ENCODE results near the gene FHIT. TPM values are rescaled to one million over a fixed set of nuclear protein-coding genes. Genes with fewer than 3 reads are reported as not detected.

Gene FHIT
- total and polyA plus RNA-seq, 2 experiments from 2014 or later: 0.22 to 0.90 TPM

- WGBS, 2 experiments (ENCODE audit: low coverage in 1 of 2, low lambda C conversion rate in 2 of 2, missing lambda C conversion rate in 2 of 2): 66% methylated on average over 8 of the region's 8 CpGs
- H3K27ac ChIP-seq: no peak overlapping the region
- no peak overlapping the region for H3K9ac ChIP-seq
- no peaks in the 10 kb centered on the region for H3K9me2 ChIP-seq (ENCODE audit: insufficient read depth)
- H3K4me3 ChIP-seq: no peak overlapping the region
- H2AFZ ChIP-seq: no peak overlapping the region
- in situ Hi-C loops (cut with MboI): no loop called here
- H3K4me1 ChIP-seq (ENCODE audit: insufficient read depth): no peaks in the 10 kb centered on the region
- H3K27me3 ChIP-seq (replicated peaks; ENCODE audit: insufficient read depth): no peaks in the 10 kb centered on the region
- no peaks in the 10 kb centered on the region for H4K20me1 ChIP-seq (ENCODE audit: insufficient read depth)
- H3K4me2 ChIP-seq (ENCODE audit: unreplicated experiment): no peak overlapping the region
- no peaks in the 10 kb centered on the region for H3K36me3 ChIP-seq (ENCODE audit: low read depth)
- no peak for DNase-seq
- H3K79me2 ChIP-seq (ENCODE audit: insufficient read depth): no peaks in the 10 kb centered on the region
- H3F3A ChIP-seq (ENCODE audit: insufficient read depth): no peaks in the 10 kb centered on the region
- TF ChIP-seq EZH2phosphoT487 (IDR thresholded peaks at IDR 0.05; ENCODE audit: insufficient read depth, low read depth) (no peak), EZH2 (IDR thresholded peaks at IDR 0.05; ENCODE audit: insufficient read depth, poor library complexity, severe bottlenecking) (no peak)
- no peaks in the 10 kb centered on the region for H3K9me3 ChIP-seq (ENCODE audit: low read depth)
Measured at GRCh38 chr3:60514866-60515265, 736.4 kb downstream of the FHIT start.

GRCh38 chr3:60514085-60514649 lies 737.1 kb downstream of the FHIT start:
- in situ Hi-C loops (cut with MboI): no loop called here
- Histone ChIP-seq H3K27me3 (replicated peaks; ENCODE audit: insufficient read depth) (no peaks in the 10 kb centered on the region), H3K27ac (no peak overlapping the region), H3K4me2 (ENCODE audit: unreplicated experiment) (no peak overlapping the region), H3F3A (ENCODE audit: insufficient read depth) (no peaks in the 10 kb centered on the region), H4K20me1 (ENCODE audit: insufficient read depth) (no peaks in the 10 kb centered on the region), H3K36me3 (ENCODE audit: low read depth) (no peaks in the 10 kb centered on the region), H3K9ac (no peak overlapping the region), H3K9me2 (ENCODE audit: insufficient read depth) (no peaks in the 10 kb centered on the region), H3K4me1 (ENCODE audit: insufficient read depth) (no peaks in the 10 kb centered on the region), H3K9me3 (ENCODE audit: low read depth) (no peaks in the 10 kb centered on the region), H3K4me3 (no peak overlapping the region), H3K79me2 (ENCODE audit: insufficient read depth) (no peaks in the 10 kb centered on the region), H2AFZ (no peak overlapping the region)
- TF ChIP-seq EZH2phosphoT487 (IDR thresholded peaks at IDR 0.05; ENCODE audit: insufficient read depth, low read depth) (no peak), EZH2 (IDR thresholded peaks at IDR 0.05; ENCODE audit: insufficient read depth, poor library complexity, severe bottlenecking) (no peak)
- no peak for DNase-seq
- 53% methylated on average over 9 of the region's 9 CpGs for WGBS, 2 experiments (ENCODE audit: low coverage in 1 of 2, low lambda C conversion rate in 2 of 2, missing lambda C conversion rate in 2 of 2)

GRCh38 chr3:60513241-60513640 lies 738.0 kb downstream of the FHIT start:
- Histone ChIP-seq H3K9me2 (ENCODE audit: insufficient read depth) (no peaks in the 10 kb centered on the region), H3K27me3 (replicated peaks; ENCODE audit: insufficient read depth) (no peaks in the 10 kb centered on the region), H3K27ac (no peak overlapping the region), H3K4me1 (ENCODE audit: insufficient read depth) (no peaks in the 10 kb centered on the region), H3F3A (ENCODE audit: insufficient read depth) (no peaks in the 10 kb centered on the region), H3K9ac (no peak overlapping the region), H2AFZ (no peak overlapping the region), H4K20me1 (ENCODE audit: insufficient read depth) (no peaks in the 10 kb centered on the region), H3K4me2 (ENCODE audit: unreplicated experiment) (no peak overlapping the region), H3K4me3 (no peak overlapping the region), H3K79me2 (ENCODE audit: insufficient read depth) (no peaks in the 10 kb centered on the region), H3K9me3 (ENCODE audit: low read depth) (no peaks in the 10 kb centered on the region), H3K36me3 (ENCODE audit: low read depth) (no peaks in the 10 kb centered on the region)
- in situ Hi-C loops (cut with MboI): no loop called here
- TF ChIP-seq EZH2 (IDR thresholded peaks at IDR 0.05; ENCODE audit: insufficient read depth, poor library complexity, severe bottlenecking) (no peak), EZH2phosphoT487 (IDR thresholded peaks at IDR 0.05; ENCODE audit: insufficient read depth, low read depth) (no peak)
- DNase-seq: no peak

- H3K4me2 ChIP-seq (ENCODE audit: unreplicated experiment): no peak overlapping the region
- DNase-seq: no peak
- no peaks in the 10 kb centered on the region for H3K4me1 ChIP-seq (ENCODE audit: insufficient read depth)
- H3K9ac ChIP-seq: no peak overlapping the region
- no peak overlapping the region for H3K4me3 ChIP-seq
- no peaks in the 10 kb centered on the region for H4K20me1 ChIP-seq (ENCODE audit: insufficient read depth)
- 10 to 30% methylated on average over 1 of the region's 1 CpG for WGBS, 2 experiments (ENCODE audit: low coverage in 1 of 2, low lambda C conversion rate in 2 of 2, missing lambda C conversion rate in 2 of 2)
- in situ Hi-C loops (cut with MboI): no loop called here
- H3K9me2 ChIP-seq (ENCODE audit: insufficient read depth): no peaks in the 10 kb centered on the region
- TF ChIP-seq EZH2 (IDR thresholded peaks at IDR 0.05; ENCODE audit: insufficient read depth, poor library complexity, severe bottlenecking): no peak
- no peak for TF ChIP-seq EZH2phosphoT487 (IDR thresholded peaks at IDR 0.05; ENCODE audit: insufficient read depth, low read depth)
- no peak overlapping the region for H2AFZ ChIP-seq
- no peaks in the 10 kb centered on the region for H3K36me3 ChIP-seq (ENCODE audit: low read depth)
- no peak overlapping the region for H3K27ac ChIP-seq
- H3K79me2 ChIP-seq (ENCODE audit: insufficient read depth): no peaks in the 10 kb centered on the region
- no peaks in the 10 kb centered on the region for H3K9me3 ChIP-seq (ENCODE audit: low read depth)
- no peaks in the 10 kb centered on the region for H3K27me3 ChIP-seq (replicated peaks; ENCODE audit: insufficient read depth)
- H3F3A ChIP-seq (ENCODE audit: insufficient read depth): no peaks in the 10 kb centered on the region
Measured at GRCh38 chr3:60512506-60512905, 738.7 kb downstream of the FHIT start.

- no peak overlapping the region for H3K4me2 ChIP-seq (ENCODE audit: unreplicated experiment)
- no peaks in the 10 kb centered on the region for H3K79me2 ChIP-seq (ENCODE audit: insufficient read depth)
- no peak for TF ChIP-seq EZH2phosphoT487 (IDR thresholded peaks at IDR 0.05; ENCODE audit: insufficient read depth, low read depth)
- TF ChIP-seq EZH2 (IDR thresholded peaks at IDR 0.05; ENCODE audit: insufficient read depth, poor library complexity, severe bottlenecking): no peak
- no peaks in the 10 kb centered on the region for H3K9me3 ChIP-seq (ENCODE audit: low read depth)
- H4K20me1 ChIP-seq (ENCODE audit: insufficient read depth): no peaks in the 10 kb centered on the region
- no peaks in the 10 kb centered on the region for H3K36me3 ChIP-seq (ENCODE audit: low read depth)
- no peak overlapping the region for H3K4me3 ChIP-seq
- no peaks in the 10 kb centered on the region for H3F3A ChIP-seq (ENCODE audit: insufficient read depth)
- WGBS, 2 experiments (ENCODE audit: low coverage in 1 of 2, low lambda C conversion rate in 2 of 2, missing lambda C conversion rate in 2 of 2): 29 to 31% methylated on average over 2 of the region's 2 CpGs
- H3K9me2 ChIP-seq (ENCODE audit: insufficient read depth): no peaks in the 10 kb centered on the region
- in situ Hi-C loops (cut with MboI): no loop called here
- no peak overlapping the region for H3K9ac ChIP-seq
- DNase-seq: no peak
- no peak overlapping the region for H3K27ac ChIP-seq
- H3K4me1 ChIP-seq (ENCODE audit: insufficient read depth): no peaks in the 10 kb centered on the region
- H2AFZ ChIP-seq: no peak overlapping the region
- no peaks in the 10 kb centered on the region for H3K27me3 ChIP-seq (replicated peaks; ENCODE audit: insufficient read depth)
Measured at GRCh38 chr3:60509471-60509870, 741.8 kb downstream of the FHIT start.

Measured in GM23248 (cell line).